Measurements from ENCODE around the gene DSG2.

- TF ChIP-seq CTCF (IDR thresholded peaks at IDR 0.05 in 8 of 11, conservative IDR thresholded peaks at IDR 0.05 in 3 of 11), result no peak
- no peak for TF ChIP-seq POLR2A (IDR thresholded peaks at IDR 0.05)
Measured at GRCh38 chr18:31587529-31587928, 89.6 kb downstream of the DSG2 start.
